SK-N-SH (cell line): ENCODE data around the gene FAM151B. TPM values are rescaled to one million over a fixed set of nuclear protein-coding genes. Genes with fewer than 3 reads are reported as not detected.

Experiments used
- CTCF ChIA-PET: fragments of 300-600, 350-600 bp; formaldehyde crosslinking; extraction: SDS; loops from one replicate; lab custom pipeline; 2021; lab: Yijun Ruan, JAX
- POLR2A ChIA-PET: fragments of 350-600 bp; sonication (Branson Sonifier 250); formaldehyde crosslinking; extraction: SDS; loops from one replicate; lab custom pipeline; 2020; ENCODE audit warnings: antibody characterized with exemption, inconsistent platforms; lab: Yijun Ruan, JAX
- DNase-seq: peaks from one replicate; pipeline ENCODE4 v3.0.0; 2012
- H2AFZ ChIP-seq: fragments of 200-600 bp; sonication (generic); 2 replicates; pipeline ENCODE4 v1.8.1; 2016; ENCODE audit warnings: antibody characterized with exemption, mild to moderate bottlenecking, low read depth
- H3F3A ChIP-seq: fragments of 200-600 bp; sonication (generic); replicated peaks from 2 replicates; pipeline ENCODE3; 2016; ENCODE audit warnings: antibody characterized with exemption, mild to moderate bottlenecking; ENCODE audit not compliant: insufficient read depth
- H3K27ac ChIP-seq, 2 experiments: fragments of 200-500 bp in 1 of 2; fragments of 200-600 bp in 1 of 2; sonication (Bioruptor generic) in 1 of 2; sonication (generic), shearing (Covaris generic) in 1 of 2; 2 replicates each; pipeline versions ENCODE4 v1.5.1 to v1.6.1; 2014 to 2016; ENCODE audit warnings: low read depth in 2 of 2, inconsistent platforms in 1 of 2, low read length in 1 of 2, mild to moderate bottlenecking in 1 of 2, mixed read lengths in 1 of 2
- H3K27me3 ChIP-seq: fragments of 200-600 bp; sonication (generic), shearing (Covaris generic); 2 replicates; pipeline ENCODE4 v1.6.1; 2016; ENCODE audit warnings: mixed run types; ENCODE audit not compliant: insufficient read depth
- H3K36me3 ChIP-seq, 2 experiments: fragments of 200-500 bp in 1 of 2; fragments of 200-600 bp in 1 of 2; sonication (Bioruptor generic) in 1 of 2; sonication (generic) in 1 of 2; replicated peaks in 1 of 2; 2 replicates each; pipeline versions ENCODE3 to v1.5.1; 2014 to 2016; ENCODE audit warnings: low read length in 1 of 2, mild to moderate bottlenecking in 1 of 2; ENCODE audit not compliant: insufficient read depth in 2 of 2, control insufficient read depth in 1 of 2
- H3K4me1 ChIP-seq, 2 experiments: fragments of 200-500 bp in 1 of 2; fragments of 200-600 bp in 1 of 2; sonication (Bioruptor generic) in 1 of 2; sonication (generic), shearing (Covaris generic) in 1 of 2; 2 replicates each; pipeline versions ENCODE4 v1.5.1 to v1.6.1; 2014 to 2016; ENCODE audit warnings: low read depth in 1 of 2, low read length in 1 of 2, mixed run types in 1 of 2; ENCODE audit not compliant: insufficient read depth in 2 of 2, control insufficient read depth in 1 of 2
- H3K4me2 ChIP-seq: fragments of 200-600 bp; sonication (generic), shearing (Covaris generic); 2 replicates; pipeline ENCODE4 v1.6.1; 2017; ENCODE audit warnings: mixed run types
- H3K4me3 ChIP-seq, 2 experiments: fragments of 200-500 bp in 1 of 2; fragments of 200-600 bp in 1 of 2; sonication (Bioruptor generic) in 1 of 2; sonication (generic), shearing (Covaris generic) in 1 of 2; 2 replicates each; pipeline versions ENCODE4 v1.5.1 to v1.8.1; 2014 to 2016; ENCODE audit warnings: low read depth in 2 of 2, inconsistent platforms in 1 of 2, low read length in 1 of 2, mild to moderate bottlenecking in 1 of 2, mixed read lengths in 1 of 2, moderate library complexity in 1 of 2
- H3K79me2 ChIP-seq: fragments of 200-600 bp; sonication (generic); 2 replicates; pipeline ENCODE4 v1.8.1; 2017; ENCODE audit warnings: mild to moderate bottlenecking; ENCODE audit not compliant: insufficient read depth
- H3K9ac ChIP-seq: fragments of 200-600 bp; sonication (generic); 2 replicates; pipeline ENCODE4 v1.6.1; 2017; ENCODE audit warnings: mixed run types
- H3K9me2 ChIP-seq: fragments of 200-600 bp; sonication (generic); 2 replicates; pipeline ENCODE4 v1.6.1; 2017; ENCODE audit warnings: mixed run types
- H3K9me3 ChIP-seq: fragments of 200-600 bp; sonication (generic); 2 replicates; pipeline ENCODE4 v1.6.1; 2017; ENCODE audit warnings: mixed run types, mild to moderate bottlenecking, moderate library complexity
- H4K20me1 ChIP-seq: fragments of 200-600 bp; sonication (generic); 2 replicates; pipeline ENCODE4 v1.6.1; 2017; ENCODE audit warnings: mild to moderate bottlenecking, mixed run types; ENCODE audit not compliant: insufficient read depth
- CHD2 ChIP-seq: fragments of 150-350 bp; IDR thresholded peaks from 2 replicates; pipeline ENCODE4 v1.6.1; 2018; ENCODE audit warnings: low read length; ENCODE audit not compliant: partially characterized antibody
- ELF1 ChIP-seq: IDR thresholded peaks from 2 replicates; pipeline ENCODE4 v1.4.0; 2012
- EZH2phosphoT487 ChIP-seq: fragments of 200-600 bp; sonication (generic); IDR thresholded peaks from 2 replicates; pipeline ENCODE4 v1.6.1; 2017; ENCODE audit warnings: low read depth, mixed run types, mild to moderate bottlenecking, antibody characterized with exemption, moderate library complexity, borderline replicate concordance
- FOXM1 ChIP-seq: IDR thresholded peaks from 2 replicates; pipeline ENCODE4 v1.4.0; 2012; ENCODE audit warnings: low read depth, mild to moderate bottlenecking
- GATA2 ChIP-seq: sonication (generic); formaldehyde crosslinking; IDR thresholded peaks from 2 replicates; pipeline ENCODE4 v1.5.0; 2020; ENCODE audit warnings: mild to moderate bottlenecking, missing genetic modification reagents
- IRF3 ChIP-seq: fragments of 150-350 bp; IDR thresholded peaks from 2 replicates; pipeline ENCODE4 v1.6.1; 2016; ENCODE audit warnings: mild to moderate bottlenecking, low read depth, low read length
- MXI1 ChIP-seq: IDR thresholded peaks from 2 replicates; pipeline ENCODE4 v1.6.1; 2012; ENCODE audit warnings: mild to moderate bottlenecking, low read depth, low read length, improper control_type of control experiment
- SIN3A ChIP-seq: IDR thresholded peaks from 2 replicates; pipeline ENCODE4 v1.6.1; 2012; ENCODE audit warnings: low read depth, mild to moderate bottlenecking, low read length, moderate library complexity, borderline replicate concordance
- SMC3 ChIP-seq: IDR thresholded peaks from 2 replicates; pipeline ENCODE4 v1.6.1; 2012; ENCODE audit warnings: low read depth, low read length, improper control_type of control experiment
- TAF1 ChIP-seq: IDR thresholded peaks from 2 replicates; pipeline ENCODE4 v1.6.1; 2012; ENCODE audit warnings: low read depth, mild to moderate bottlenecking, low read length, moderate library complexity, borderline replicate concordance
- YY1 ChIP-seq: IDR thresholded peaks from 2 replicates; pipeline ENCODE4 v1.4.0; 2012; ENCODE audit warnings: low read depth, mild to moderate bottlenecking
- WGBS: methylation state at CpG from one replicate; pipeline ENCODE4 v1.1.6; 2017; ENCODE audit warnings: low lambda C conversion rate; 5-methylcytosine and 5-hydroxymethylcytosine counted together
- polyA plus RNA-seq, 3 experiments: library from polyadenylated mRNA; depleted of rRNA; stranded (reverse); fragments of >200 nt; gene quantifications; 2 replicates each; pipeline ENCODE4 v1.2.3, GENCODE V29; 2012
- TF ChIP-seq, protein P1 (sequence below): fragments of 200-600 bp; sonication (generic); IDR thresholded peaks from 2 replicates; pipeline ENCODE4 v1.6.1; 2017; ENCODE audit warnings: antibody characterized with exemption, mild to moderate bottlenecking, moderate library complexity
- TF ChIP-seq, protein P2 (sequence below): IDR thresholded peaks from 2 replicates; pipeline ENCODE4 v1.4.0; 2012; ENCODE audit warnings: low read depth
- TF ChIP-seq, protein P3 (sequence below): IDR thresholded peaks from 2 replicates; pipeline ENCODE4 v1.6.1; 2012; ENCODE audit warnings: mild to moderate bottlenecking, low read depth, low read length, moderate library complexity

FAM151B gene
- polyA plus RNA-seq, 1 of the 3 experiments (the other 2 are of a cell fraction), result 1.2 TPM

GRCh38 chr5:80576383-80576782 lies 88.5 kb downstream of the FAM151B start:
- CTCF ChIA-PET, result interaction anchor here (1.0 kb wide), 1 partner anchor 11 kb away, joined by 3 read pairs; no protein-coding TSS in a partner anchor
- H3F3A ChIP-seq, result no peaks in the 10 kb centered on the region
- POLR2A ChIA-PET, result no interaction called here
- H4K20me1 ChIP-seq, result no peaks in the 10 kb centered on the region
- H3K4me2 ChIP-seq, result no peak overlapping the region
- no peak overlapping the region for H2AFZ ChIP-seq
- H3K27ac ChIP-seq, result no peak overlapping the region
- TF ChIP-seq YY1, result no peak
- TF ChIP-seq MXI1, result no peak
- TF ChIP-seq, protein P1, sequence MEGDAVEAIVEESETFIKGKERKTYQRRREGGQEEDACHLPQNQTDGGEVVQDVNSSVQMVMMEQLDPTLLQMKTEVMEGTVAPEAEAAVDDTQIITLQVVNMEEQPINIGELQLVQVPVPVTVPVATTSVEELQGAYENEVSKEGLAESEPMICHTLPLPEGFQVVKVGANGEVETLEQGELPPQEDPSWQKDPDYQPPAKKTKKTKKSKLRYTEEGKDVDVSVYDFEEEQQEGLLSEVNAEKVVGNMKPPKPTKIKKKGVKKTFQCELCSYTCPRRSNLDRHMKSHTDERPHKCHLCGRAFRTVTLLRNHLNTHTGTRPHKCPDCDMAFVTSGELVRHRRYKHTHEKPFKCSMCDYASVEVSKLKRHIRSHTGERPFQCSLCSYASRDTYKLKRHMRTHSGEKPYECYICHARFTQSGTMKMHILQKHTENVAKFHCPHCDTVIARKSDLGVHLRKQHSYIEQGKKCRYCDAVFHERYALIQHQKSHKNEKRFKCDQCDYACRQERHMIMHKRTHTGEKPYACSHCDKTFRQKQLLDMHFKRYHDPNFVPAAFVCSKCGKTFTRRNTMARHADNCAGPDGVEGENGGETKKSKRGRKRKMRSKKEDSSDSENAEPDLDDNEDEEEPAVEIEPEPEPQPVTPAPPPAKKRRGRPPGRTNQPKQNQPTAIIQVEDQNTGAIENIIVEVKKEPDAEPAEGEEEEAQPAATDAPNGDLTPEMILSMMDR, result no peak
- no peak for TF ChIP-seq GATA2
- TF ChIP-seq SMC3, result no peak
- no peak for TF ChIP-seq CHD2
- TF ChIP-seq, protein P2, sequence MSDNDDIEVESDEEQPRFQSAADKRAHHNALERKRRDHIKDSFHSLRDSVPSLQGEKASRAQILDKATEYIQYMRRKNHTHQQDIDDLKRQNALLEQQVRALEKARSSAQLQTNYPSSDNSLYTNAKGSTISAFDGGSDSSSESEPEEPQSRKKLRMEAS, result no peak
- TF ChIP-seq, protein P3, sequence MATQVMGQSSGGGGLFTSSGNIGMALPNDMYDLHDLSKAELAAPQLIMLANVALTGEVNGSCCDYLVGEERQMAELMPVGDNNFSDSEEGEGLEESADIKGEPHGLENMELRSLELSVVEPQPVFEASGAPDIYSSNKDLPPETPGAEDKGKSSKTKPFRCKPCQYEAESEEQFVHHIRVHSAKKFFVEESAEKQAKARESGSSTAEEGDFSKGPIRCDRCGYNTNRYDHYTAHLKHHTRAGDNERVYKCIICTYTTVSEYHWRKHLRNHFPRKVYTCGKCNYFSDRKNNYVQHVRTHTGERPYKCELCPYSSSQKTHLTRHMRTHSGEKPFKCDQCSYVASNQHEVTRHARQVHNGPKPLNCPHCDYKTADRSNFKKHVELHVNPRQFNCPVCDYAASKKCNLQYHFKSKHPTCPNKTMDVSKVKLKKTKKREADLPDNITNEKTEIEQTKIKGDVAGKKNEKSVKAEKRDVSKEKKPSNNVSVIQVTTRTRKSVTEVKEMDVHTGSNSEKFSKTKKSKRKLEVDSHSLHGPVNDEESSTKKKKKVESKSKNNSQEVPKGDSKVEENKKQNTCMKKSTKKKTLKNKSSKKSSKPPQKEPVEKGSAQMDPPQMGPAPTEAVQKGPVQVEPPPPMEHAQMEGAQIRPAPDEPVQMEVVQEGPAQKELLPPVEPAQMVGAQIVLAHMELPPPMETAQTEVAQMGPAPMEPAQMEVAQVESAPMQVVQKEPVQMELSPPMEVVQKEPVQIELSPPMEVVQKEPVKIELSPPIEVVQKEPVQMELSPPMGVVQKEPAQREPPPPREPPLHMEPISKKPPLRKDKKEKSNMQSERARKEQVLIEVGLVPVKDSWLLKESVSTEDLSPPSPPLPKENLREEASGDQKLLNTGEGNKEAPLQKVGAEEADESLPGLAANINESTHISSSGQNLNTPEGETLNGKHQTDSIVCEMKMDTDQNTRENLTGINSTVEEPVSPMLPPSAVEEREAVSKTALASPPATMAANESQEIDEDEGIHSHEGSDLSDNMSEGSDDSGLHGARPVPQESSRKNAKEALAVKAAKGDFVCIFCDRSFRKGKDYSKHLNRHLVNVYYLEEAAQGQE, result no peak
- no peak for TF ChIP-seq FOXM1
- TF ChIP-seq TAF1, result no peak
- no peak for TF ChIP-seq IRF3
- TF ChIP-seq ELF1, result no peak
- no peak for TF ChIP-seq SIN3A
- no peak for TF ChIP-seq EZH2phosphoT487
- TF ChIP-seq, all 33 proteins: peak for 0
- 75% methylated on average over 5 of the region's 5 CpGs for WGBS
- H3K27me3 ChIP-seq, result peaks cover 5% of the 10 kb centered on the region; the same call in 1 of the 2 replicates
- no peaks in the 10 kb centered on the region for H3K9me2 ChIP-seq
- no peak overlapping the region for H3K9ac ChIP-seq
- no peaks in the 10 kb centered on the region for H3K36me3 ChIP-seq
- no peak for DNase-seq
- H3K79me2 ChIP-seq, result no peaks in the 10 kb centered on the region
- H3K9me3 ChIP-seq, result no peaks in the 10 kb centered on the region
- no peaks in the 10 kb centered on the region for H3K4me1 ChIP-seq
- H3K4me3 ChIP-seq, result no peak overlapping the region
